ENCODE measurements around the gene CD53.

DNA sequence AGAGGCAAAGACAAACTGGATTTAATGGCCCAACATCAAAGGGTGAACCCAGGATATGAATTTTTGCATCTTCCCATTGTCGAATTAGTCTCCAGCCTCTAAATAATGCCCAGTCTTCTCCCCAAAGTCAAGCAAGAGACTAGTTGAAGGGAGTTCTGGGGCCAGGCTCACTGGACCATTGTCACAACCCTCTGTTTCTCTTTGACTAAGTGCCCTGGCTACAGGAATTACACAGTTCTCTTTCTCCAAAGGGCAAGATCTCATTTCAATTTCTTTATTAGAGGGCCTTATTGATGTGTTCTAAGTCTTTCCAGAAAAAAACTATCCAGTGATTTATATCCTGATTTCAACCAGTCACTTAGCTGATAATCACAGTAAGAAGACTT, 26.5 kb downstream of the CD53 start:
- TF ChIP-seq, protein P1, sequence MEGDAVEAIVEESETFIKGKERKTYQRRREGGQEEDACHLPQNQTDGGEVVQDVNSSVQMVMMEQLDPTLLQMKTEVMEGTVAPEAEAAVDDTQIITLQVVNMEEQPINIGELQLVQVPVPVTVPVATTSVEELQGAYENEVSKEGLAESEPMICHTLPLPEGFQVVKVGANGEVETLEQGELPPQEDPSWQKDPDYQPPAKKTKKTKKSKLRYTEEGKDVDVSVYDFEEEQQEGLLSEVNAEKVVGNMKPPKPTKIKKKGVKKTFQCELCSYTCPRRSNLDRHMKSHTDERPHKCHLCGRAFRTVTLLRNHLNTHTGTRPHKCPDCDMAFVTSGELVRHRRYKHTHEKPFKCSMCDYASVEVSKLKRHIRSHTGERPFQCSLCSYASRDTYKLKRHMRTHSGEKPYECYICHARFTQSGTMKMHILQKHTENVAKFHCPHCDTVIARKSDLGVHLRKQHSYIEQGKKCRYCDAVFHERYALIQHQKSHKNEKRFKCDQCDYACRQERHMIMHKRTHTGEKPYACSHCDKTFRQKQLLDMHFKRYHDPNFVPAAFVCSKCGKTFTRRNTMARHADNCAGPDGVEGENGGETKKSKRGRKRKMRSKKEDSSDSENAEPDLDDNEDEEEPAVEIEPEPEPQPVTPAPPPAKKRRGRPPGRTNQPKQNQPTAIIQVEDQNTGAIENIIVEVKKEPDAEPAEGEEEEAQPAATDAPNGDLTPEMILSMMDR (IDR thresholded peaks at IDR 0.05) = no peak
- no peak for TF ChIP-seq POLR2A (IDR thresholded peaks at IDR 0.05)
- no peak for TF ChIP-seq POLR2AphosphoS5 (IDR thresholded peaks at IDR 0.05)
